Lung microvascular endothelial cell (primary cell): ENCODE data around the gene CISTR. TPM values are rescaled to one million over a fixed set of nuclear protein-coding genes. Genes with fewer than 3 reads are reported as not detected.

Experiments
- DNase-seq, 2 donors: peaks; one replicate each; pipeline versions ENCODE4 v3.0.0 to v3.0.0-alpha.2; 2010; ENCODE audit warnings: low read depth in 2 of 2
- total RNA-seq: library from RNA; depleted of rRNA; stranded (reverse); fragments of >200 nt; gene quantifications from 2 replicates; pipeline ENCODE4 v1.2.1, GENCODE V29; 2014

Gene CISTR
- total RNA-seq, 1 donor from 2014 or later, result not detected

DNA sequence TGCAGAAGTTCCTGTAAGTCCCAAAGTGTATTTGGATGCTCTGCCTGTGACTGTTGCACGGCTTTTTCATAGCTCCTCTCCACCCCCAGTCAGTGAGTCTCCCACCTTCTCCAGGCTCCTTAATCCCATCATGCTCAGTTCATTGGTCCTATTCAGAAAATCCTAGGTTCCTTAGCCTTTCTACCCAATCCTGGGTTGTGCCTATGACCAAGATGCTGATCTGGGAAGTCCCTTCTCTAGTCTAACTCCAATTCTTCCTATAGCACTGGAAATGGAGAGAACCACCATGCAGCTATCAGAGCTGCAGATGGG lies 7.7 kb downstream of the CISTR start:
- no peak for DNase-seq

DNA sequence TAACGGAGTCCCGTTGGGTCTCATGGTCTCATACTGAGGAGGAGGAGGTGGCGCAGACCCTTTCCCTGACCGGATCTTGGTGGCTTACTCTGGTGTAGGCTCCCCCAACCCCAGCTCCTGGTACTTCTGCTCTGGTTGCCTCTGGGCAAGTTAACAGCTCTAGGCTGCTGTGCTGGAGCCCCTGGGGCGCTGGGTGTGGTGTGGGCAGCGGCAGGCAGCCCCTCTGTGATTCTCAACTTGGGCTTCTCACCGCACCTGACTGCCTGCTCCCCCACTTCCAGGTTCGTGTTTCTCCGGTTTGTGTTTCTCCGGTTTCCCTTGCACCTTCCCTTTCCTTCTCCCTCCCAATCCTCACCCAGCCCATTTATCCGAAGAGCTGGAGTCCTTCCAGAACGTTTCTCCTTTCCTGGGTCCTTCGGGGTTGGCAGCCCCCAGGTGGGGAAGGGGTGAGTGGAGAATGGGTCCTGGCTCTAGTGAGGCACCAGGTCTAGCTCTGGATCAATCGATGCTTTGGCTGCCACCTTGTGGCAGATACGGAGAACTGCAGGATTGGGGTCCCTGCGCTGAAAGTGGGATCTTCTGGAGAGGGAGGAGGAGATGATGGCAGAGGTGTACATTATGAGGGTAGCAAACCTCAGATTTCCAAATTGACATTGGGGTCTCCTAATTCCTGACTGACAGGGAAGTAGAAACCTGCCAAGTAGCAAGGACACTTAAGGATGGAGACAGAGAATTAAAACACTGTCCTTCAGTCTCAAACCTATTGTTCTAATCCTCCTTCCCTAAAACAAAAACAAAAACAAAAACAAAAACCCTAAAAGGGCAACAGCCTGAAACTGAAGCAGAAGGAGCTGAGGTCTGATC lies 8.3 kb downstream of the CISTR start:
- DNase-seq, result peak; percentile 68 to 70

DNA sequence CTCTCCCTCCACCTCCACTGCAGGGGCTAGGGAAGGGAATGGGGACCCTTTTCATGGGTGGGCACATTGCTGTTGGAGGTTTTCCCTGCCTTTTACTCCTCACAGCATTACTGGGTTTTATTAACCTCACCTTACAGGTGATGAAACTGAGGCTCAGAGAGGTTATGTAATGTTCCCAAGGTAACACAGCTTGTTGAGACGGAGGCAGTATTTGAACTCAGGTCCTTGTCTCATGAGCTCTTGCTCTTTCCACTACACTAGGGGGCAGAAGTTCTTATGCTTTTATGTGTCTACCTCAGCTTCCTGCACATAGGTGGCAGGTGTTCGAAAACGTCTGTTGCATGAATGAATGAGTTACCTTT lies 11.7 kb downstream of the CISTR start:
- DNase-seq, result no peak

DNA sequence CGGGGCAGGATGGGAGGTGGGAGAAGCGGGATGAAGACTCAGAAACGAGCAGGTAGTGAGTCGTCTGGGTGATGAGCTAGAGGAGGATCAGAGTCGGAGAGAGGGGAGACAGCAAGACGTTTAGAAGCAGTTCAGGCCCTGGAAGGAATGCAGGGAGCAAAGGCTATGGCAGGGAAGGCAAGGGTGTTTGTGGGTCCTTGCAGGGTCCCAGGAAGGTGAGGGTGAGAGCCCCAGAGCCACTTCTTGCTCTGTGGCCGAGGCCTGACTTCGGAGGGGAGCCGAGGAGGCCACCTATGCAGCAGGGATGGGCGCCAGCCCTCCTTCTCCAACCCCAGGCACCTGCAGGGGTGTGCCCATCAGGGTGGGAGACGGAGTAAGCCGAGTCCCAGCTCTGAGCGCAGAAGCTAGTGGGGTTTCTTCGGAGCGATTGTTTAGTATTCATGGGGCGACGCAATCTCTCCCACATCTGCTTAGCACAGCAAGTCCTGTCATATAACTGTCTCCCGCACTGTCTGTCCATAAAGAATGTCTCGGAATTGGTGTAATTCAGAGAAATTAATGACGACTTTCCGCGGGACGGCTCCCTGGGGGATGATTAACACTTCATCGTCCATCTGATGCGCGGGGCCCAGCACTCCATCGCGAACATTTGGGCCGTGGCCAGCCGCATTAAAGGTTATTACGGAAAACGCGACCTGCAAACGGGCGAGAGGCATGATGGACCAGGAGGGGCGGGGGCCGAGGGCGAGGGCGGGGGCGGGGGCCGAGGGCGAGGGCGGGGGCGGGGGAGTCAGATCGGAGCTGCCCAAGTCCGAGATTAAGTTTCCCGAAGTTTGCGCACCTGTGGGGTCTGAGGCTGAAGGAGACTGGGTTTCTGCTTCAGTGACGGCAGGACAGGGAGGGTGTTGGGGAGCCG lies 12.3 kb downstream of the CISTR start:
- no peak for DNase-seq

- DNase-seq, result no peak
Observed at GRCh38 chr12:53738406-53739213, 13.2 kb downstream of the CISTR start.

GRCh38 chr12:53737951-53738405 lies 13.8 kb downstream of the CISTR start:
- DNase-seq, result no peak

DNA sequence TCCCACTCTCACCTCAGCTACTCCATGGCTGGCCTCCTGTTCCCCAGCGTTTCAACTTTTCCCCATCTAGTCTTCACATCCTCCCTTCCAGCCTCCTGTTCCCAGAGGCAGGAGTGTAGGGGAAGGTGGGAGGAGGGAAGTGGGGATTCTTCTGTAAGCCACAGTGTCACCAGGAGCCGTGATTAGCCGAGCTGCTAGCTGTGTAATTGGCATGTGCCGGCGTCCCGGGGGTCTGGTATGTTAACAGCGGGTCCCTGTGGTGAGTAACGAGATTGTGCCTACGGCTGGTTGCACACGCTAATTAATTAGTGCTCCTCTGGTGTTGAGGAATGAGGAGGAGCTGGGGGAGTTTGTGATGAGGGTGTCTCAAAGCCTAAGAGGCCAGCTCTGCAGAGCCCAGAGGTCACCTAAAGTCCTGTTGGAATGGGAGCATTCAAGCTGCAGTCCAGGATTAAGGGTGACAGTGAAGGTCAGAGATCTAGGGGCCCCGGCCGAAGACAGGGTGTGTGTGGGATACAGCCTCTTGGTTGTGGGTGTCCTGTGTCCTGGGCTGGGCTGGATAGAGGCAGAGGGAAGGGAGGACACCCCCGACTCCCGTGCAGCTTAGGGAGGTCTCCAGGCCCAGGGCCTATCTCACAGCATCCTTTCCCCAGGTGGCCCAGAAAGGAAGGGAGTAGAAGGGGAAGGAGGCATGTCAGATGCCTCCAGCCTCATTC lies 14.5 kb downstream of the CISTR start:
- DNase-seq, result no peak

- no peak for DNase-seq
Observed at GRCh38 chr12:53736592-53736991, 15.2 kb downstream of the CISTR start.

DNA sequence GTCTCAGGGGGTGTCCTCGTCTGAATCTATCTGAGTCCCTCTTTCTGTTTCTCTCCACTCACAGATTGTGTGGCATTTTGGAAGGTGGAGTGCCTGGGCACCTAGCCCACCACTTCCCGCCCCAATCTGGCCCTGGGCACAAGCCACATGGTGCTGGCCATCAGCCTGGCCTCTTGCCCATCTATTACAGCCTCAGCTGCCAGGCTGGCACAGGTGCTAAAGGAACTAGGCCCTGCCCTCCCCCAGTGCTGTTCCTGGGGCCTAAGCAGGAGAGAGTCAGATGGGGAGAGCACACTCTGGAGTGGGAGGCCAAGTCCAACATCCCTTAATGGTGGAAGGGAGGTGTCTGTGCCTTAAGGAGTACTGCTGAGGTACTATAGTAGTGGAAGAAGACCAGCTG lies 16.2 kb downstream of the CISTR start:
- DNase-seq, result no peak

GRCh38 chr12:53734425-53734824 lies 17.4 kb downstream of the CISTR start:
- DNase-seq, result no peak

GRCh38 chr12:53733807-53734200 lies 18.0 kb downstream of the CISTR start:
- no peak for DNase-seq

DNA sequence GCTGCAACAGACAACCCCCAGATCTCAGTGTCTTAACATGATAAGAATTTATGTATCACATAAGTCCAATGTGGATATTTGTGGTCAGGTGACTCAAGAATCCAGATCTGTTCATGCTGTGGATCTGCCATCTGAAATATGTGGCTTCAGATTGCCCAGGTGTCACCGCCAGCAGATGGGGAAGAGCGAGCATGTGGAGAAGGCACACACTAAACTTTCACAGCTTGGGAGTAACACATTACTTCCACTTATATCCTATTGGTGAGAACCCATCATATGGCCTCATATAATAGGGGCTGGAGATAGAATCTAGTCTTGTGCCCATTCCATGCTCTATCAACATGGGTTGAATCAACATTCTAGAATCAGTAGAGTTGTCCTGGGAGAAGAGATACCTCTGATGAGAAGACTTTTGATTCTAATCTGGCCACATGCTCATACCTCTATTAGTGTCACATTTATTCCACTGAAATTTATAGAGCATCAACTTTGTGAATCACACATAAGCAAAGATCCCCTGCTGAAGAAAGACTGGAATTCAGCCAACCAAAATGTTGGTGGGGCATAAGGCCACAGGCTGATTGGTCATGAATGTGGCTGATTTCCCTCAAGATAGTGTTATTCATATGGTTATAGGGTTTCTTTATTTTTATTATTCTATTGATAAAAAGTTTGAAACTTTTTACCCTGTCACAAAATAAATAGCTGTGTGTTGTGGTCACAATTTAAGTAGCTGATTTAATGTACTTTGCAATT lies 18.6 kb downstream of the CISTR start:
- DNase-seq, result peak; percentile 34 to 69

DNA sequence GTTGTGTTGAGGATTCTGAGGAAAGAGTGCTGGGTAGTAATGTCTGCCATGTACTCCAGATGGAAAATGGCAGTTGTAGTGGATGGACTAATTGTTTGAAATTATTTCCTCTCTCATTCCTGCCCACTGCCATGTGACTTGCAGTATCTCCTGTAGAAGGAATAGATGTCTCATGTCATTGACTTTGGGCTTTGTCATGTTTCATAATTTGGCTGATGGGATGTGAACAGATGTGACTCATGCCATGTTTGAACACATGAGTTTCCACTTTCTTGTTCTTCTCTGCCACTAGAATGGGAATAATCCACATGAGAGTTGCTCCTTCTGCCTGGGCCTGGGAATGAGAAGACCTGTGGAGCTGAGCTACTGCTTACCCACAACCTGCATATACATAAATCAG lies 22.1 kb downstream of the CISTR start:
- no peak for DNase-seq

DNA sequence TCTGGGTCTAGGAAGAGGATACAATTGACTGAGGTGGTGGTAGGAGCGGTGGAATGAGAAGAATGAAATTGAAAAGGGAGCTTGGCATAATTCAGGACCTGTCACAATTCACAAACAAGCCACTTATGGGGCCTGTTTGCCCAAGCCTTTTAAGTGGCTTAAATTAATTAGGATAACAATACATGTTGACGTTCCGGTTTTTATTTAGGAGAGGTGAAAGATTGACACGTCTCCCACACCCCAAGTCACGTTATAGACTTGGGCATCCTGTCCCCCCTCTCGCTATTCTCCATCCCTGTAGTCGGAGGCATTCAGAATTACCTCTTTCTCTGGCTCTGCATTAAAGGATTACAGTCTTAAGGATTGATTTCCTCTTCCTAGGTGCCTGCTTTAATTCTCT lies 23.6 kb downstream of the CISTR start:
- no peak for DNase-seq

DNA sequence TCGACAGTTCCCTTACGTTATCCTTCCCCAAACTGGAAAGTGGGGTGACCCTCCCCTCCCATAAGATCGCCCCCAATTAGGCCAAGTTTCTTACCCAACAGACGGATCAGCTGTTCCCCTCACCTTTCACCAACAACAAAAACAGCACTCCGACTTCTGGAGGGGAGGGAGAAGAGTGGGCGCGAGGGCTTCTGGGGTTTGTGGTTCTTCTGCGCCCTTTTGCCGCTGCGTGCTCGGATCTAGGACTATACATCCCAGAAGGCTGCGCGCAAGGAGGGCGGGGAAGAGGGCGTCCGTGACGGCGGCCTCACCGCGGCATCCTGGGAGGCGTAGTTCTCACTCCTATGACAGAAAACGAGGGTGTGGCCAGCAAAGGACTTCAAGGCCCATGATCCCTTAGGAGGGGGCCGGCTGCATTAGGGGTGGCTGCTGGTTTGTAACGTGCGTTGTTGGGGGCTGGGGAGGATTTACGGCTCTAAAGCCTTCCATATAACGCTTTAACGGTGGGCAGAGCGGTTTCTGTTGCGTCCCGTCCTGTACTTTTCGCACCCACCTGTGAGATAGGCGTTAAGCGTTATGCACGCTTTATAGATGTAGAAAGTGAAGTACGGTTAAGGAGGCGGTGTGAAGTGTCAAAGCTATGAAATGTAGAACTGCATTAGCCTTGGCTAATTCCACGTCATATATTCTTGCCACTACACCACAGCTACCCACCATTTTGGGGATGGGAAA lies 24.3 kb downstream of the CISTR start, which contains the start of gene CALCOCO1:
TSS of gene CALCOCO1 (minus strand) at position 143 of the 732 bp plus-strand sequence. CDS start 2,210 bp downstream, outside the sequence.
- DNase-seq, result peak; percentile 98 to 99

DNA sequence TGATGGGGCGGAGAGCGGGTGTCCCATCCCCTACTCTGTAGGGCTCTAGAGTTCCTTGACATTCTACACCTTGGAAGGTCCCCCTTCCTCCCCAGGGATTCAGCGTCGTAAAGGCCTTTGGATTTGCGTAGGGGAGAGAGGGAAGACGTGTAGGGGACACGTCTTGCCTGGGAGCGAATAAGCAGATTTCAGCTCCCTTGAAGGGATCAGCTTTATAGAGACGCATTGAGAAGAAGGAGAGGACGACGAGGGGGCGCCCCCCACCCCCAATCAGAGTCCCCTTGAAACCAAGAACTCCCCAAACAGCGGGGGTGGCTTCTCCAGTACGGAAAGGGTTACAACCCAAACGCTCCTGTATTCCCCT lies 24.9 kb downstream of the CISTR start:
- peak in 1 of 2 donors; percentile 43 for DNase-seq

DNA sequence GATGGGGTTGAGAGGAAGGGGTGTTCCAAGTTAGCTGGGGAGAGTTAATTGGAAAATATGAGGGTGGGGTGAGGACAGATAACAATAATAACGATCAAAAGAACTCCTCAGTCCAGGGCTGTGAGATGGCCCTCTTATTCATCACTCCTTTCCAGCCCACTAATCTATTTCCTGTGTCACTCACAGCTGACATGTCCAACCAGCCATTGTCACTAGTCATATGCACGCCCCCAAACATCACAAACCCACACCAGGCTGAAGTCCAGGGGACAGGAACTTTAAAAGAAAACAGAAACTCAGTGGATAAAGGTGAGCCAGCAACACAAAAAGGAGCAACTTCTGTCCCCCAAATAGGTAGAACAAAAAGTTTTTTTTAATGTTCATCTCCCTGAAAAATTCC lies 25.4 kb downstream of the CISTR start:
- DNase-seq, result peak; percentile 32 to 47

DNA sequence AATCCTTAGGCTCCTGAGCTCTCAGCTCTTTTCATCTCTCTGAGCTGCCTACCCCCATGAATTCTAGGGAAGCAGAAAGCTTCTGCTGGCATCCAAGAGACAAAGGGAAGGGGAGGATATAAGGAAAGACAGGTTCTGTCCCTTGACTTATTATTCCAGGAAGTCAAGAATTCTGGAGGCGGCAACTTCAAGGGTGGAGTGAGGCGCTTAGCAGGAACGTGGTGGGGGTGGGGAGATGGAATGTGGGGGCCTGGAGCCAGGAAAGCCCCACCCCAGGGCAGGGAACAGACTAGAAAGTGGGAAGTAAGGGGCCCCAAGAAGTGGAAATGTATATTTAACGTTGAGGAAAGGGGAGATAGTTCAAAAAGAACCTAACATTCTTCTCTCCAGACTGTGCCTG lies 26.0 kb downstream of the CISTR start:
- no peak for DNase-seq

- no peak for DNase-seq
Observed at GRCh38 chr12:53722450-53723041, 29.2 kb downstream of the CISTR start.
